GM18868 (cell line): ENCODE measurements around the gene SLC8A1.

Source experiments
- ATAC-seq: cut with Tn5 transposase; IDR thresholded peaks from one replicate; pipeline ENCODE4 v1.9.1; 2021; ENCODE audit warnings: mild to moderate bottlenecking, moderate library complexity; ENCODE audit not compliant: unreplicated experiment

SLC8A1 gene

DNA sequence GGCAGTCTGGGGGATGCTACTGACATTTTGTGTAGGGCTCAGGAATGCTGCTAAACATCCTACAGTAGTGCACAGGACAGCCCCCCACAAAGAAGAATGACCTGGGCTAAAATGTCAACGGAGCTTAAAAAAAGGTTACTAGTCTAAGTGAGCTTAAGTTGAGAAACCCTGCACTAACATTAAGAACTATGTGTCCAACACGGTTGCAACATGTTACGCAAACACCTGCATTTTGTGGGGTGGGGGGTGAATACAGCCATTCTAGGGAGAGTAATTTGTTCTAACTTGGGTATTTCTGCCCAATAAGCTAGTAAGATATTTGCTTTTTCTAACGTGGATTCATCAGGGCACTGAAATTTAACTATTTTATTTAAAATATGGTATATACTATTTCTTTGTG, 57.9 kb downstream of the SLC8A1 start:
- ATAC-seq: no peak

DNA sequence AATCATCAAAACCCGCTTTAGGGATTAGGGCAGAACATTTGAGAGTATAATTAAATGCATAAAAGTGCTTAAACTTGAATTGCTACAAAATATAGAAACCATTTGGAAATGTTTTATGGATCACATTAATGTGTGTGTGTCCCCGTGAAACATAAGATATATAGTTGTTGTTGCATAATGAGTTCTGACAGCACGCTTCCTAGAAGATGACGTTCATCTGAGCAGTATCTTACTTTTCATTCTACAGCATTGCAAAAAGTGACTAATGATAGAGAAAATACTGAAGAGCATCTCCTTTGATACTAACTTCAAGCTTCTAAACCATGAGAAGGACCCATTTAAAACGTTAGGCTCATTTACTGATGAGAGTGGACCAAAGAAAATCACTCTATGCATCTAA, 63.7 kb downstream of the SLC8A1 start:
- no peak for ATAC-seq

DNA sequence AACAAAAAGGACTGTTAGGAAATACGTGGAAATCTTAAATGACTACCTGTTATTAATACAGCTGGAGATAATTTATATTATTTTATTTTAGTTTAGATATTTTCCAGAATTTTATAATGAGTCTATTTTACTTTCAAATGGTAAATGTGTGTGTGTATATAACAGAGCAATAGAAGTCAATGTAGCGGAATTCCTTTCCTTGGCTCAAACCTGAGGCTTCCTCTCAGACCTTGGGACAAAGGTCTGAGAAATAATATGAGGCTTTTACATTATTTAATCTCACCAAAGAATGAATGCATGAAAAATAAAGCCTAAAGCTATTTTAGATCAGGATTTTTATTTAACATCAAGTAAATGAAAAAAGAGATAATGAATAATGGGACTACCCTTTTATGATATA, 65.7 kb downstream of the SLC8A1 start:
- no peak for ATAC-seq

DNA sequence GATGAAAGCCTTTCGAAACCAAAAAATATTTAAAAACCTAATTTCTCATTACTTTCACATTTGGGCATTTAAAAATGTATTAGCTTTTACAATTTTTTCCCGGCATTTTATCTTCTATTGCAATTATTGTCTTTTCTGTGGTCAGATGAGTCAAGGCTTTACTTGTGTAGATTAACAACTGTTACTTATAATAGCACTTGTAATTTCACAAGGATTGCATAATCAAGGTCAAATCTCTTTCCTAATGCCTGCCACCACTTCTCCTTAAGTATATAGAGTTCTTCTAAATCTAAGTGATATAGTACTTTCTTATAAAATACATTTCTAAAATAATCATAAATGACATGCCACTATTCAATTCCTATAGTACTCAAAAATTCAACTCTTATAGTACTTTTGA, 67.2 kb downstream of the SLC8A1 start:
- no peak for ATAC-seq

DNA sequence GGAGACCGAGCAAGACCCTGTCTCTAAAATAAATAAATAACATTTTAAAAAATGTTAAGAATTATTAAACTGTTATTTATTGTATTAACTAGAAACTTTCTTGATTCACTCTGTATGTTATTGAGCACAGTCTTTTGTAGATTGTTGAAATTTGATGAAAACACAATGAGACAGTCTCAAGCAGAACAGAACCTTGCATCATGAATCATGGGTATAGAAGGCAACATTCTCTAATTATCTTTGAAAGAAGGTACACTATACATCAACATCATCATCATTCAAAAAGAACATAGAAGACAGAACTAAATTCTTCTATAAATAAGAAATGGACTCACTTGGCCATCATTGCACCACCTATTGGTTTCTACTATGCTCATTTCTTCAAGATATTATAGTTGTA, 67.7 kb downstream of the SLC8A1 start:
- ATAC-seq: no peak

DNA sequence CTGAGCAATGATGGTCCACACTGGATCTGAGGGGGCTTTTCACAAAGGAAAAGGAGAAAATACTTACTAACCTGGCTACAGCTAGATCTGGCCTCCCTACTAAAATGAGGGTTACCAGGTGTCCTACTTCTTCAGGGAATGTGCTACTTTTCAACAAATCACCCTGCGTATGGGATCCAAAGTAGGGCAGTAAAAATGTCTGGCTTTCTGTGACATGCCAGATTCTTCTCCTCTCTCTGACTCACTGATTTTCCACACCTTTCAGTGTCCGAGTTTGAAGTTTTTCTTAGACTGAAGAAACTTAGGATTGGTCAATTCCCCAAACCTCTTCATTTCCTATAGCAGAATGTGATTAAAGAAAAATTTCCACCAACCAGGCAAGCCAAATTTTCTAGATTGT, 71.2 kb downstream of the SLC8A1 start:
- ATAC-seq: no peak

DNA sequence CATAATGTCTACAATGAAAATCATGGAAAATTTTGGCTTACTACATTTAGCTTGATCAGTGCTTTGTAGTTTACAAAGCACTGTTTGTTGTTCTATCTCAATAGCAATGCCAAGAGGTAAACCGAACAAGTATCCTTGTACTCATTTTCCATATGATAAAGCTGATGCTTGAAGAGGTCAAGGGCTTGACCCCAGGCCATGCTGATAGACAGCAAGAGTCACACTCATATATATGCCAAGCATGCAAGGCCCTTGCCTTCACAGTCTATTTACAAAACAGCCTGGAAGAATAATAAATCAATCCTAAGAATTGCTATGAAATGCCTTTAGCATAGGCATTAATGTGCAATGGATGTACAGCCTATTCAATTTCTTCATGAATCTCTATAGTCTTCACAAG, 71.8 kb downstream of the SLC8A1 start:
- ATAC-seq: no peak

DNA sequence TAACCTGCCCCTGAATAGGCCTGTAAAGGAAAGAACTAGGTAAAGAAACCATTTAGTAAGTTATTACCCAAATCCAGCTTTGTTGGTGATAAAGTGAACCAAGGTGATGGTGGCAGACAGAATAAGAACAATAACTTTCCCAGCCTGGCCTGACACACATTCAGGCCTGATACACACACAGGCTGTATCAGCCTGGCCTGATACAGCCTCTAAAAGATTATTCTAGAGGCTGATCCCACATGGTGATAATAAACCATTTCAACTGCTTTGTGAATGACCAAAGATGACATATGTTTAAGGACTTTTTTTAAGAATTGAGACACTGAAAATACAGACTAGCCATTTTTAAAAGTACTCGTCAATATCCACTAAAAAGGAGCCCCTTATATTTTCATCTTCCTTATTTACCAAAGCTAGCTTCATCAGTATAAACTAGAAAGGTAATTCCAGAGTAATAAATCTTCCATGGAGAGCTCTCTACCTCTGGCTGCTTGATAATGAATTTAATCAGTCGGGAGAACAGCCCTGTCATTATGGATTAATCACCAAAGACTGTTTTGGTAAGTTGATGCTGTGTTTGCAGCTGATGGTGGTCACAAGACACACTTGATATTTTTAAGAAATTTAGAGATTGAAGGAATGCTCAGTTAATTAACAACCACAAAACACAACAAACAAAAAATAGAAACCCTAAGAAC, 77.2 kb downstream of the SLC8A1 start:
- ATAC-seq: no peak

DNA sequence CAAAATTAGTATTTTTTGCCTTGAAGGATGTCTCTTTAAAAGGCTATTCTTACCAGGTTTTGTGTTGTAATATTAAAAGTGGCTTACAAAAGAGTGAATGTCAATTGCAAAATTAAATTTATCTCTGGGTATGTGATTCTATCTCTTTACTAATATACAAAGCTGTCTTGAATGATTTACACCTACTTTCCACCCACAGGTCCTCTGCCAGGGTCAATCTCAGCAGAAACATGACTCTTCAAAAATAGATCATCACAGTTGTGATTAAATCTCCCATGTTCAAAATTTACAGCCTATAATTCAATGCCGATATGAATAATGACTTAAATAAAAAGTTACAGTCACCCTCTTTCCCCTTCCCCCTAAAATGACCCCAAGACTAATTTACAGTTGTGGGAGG, 78.8 kb downstream of the SLC8A1 start:
- no peak for ATAC-seq

DNA sequence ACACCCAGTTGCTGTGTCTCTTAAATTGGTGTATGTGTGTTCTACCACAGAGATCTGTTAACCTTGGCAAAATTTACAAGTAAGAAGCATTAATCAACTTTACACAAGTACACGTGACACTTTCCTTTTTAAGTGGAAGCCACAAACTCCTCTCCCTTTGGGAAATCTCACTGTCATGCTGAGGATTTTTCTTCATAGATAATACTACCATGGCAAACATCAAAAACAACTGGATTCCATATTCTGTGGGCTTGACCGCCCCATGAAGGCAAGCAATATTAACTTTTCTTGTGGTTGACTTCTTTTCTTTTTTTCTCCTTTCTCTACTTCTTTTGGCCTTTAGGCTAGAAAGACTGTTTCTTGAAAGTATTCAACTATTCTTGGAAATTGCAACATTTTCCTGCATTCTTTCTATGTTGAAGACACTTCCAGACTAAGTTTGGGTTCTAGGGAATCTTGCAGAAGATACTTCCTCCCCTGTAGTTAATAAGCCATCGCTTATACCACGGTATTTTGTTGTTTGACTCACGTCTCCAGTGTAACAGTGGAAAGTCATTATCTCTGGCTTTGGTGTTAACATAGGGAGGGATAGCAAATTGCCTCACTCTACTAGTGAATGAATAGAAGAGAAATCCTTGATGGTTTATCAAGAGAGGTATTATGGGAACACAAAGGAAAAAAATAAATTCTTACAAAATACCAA, 79.5 kb downstream of the SLC8A1 start:
- no peak for ATAC-seq

DNA sequence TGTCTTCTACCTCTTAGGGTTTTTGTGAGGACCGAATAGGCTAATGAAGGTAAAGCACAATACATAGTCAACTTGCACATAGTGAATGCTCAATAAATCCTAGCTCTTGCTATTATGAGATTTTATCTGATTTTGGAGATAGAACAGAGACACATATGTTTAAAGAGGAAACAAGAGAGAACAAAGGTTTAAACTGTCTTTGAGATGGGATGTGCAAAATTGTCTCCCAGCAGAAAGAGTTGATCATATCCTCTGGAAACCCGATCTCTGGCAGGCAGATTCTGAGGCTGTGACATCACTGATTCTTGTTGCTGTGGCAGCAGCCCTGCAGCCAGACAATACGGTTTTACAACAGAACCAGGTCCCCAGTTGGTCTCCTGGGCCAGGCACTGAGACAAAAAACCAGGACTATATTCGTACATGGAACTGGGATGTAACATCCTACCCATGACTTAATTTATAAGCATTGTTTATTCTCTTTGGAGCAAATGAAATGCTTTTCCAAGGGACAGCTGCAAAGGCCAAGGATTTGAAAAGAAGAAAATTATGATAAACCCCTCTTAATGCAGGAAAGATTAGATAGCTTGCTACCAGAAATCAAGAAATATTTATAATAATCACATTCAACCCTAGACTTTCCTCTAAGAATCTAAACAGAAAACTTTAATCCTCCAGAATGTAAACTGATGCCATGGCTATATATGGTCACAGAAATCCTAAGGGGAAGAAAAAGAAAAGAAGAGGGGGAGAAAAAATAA, 80.2 kb downstream of the SLC8A1 start:
- no peak for ATAC-seq

DNA sequence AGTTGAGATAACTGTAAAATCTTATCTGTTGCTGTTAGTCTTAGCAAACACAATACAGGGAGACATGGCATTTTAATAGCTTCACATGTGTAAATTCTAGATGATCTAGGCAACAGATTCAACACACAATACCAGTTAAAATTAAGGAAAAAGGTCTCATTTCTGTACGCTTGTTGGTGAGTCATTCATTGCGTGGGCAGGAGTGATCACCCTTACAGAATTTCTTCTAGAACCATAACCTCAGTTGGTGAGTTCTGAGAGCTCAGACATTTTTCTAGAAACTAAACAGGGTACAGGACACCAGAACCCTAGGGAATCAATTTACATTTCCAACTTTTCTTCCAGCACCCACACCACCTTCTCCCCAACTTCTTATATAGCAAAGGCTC, 81.9 kb downstream of the SLC8A1 start:
- ATAC-seq: no peak

DNA sequence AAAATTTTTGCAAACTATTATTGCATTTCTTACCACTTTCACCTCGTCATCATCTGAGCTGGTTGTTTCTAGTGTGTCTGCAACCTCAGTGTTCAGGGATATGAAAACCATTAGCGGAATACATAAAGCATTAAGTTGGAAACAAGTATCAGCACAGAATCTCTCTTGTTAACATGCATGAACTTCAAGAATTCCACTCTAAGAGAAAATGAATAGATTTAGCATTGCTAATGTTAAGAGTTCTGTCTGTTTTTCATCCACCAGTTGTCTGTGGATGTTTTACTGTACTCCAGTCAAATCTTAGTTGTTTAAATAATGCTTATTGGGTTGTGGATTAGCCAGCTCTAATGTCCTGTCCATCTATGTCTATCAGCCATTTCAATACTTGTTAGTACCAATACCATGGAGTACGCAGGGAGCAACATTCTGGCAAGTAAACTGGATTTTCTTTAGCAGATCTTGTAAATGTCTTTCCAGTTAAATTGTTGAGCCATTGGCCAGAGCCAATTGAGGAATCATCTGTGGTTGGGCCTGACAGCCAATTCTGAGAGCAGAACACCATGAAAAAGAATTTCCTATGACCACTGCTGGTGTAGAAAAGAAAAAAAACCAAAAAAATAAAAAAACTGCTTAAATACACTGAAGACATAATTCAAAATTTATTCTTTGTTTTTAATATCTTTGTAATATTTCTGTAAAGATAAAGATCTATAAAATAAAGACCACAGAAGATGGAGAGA, 82.5 kb downstream of the SLC8A1 start:
- ATAC-seq: no peak

DNA sequence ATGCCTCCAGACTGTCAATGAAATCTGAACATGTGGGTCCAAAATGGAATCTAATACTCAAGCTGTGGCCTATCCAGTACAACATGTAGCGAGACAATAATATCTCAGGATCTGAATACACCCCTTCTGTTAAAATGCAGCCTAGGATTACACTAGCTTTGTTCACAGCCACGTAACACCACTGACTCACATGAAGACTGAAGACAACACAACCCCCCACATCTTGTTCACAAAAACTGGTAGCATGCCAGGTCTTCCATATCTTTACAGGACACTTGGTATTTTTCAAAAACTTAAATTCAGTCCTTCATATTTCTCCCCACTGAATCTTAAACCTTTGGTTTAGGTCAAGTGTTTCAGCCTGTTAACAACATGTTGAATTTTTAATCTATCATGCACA, 84.2 kb downstream of the SLC8A1 start:
- no peak for ATAC-seq

DNA sequence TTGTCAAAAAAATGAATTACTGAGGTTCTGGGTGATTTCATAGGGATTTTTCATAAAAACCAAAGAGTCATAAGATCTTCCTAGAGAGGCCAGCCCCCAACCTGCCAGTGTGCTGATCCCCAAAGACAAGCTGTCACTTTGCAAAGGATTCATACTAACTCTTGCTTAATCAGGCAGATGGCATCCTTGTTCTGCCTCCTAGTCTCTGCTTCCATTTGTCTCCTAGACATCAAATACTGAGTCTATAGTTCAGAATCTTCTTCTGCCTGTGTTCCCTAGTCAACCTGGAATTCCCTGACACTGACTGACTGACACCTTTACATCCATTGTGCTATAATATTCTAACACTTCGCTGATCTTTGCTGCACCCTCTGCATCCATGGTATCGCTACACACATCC, 84.9 kb downstream of the SLC8A1 start:
- no peak for ATAC-seq

DNA sequence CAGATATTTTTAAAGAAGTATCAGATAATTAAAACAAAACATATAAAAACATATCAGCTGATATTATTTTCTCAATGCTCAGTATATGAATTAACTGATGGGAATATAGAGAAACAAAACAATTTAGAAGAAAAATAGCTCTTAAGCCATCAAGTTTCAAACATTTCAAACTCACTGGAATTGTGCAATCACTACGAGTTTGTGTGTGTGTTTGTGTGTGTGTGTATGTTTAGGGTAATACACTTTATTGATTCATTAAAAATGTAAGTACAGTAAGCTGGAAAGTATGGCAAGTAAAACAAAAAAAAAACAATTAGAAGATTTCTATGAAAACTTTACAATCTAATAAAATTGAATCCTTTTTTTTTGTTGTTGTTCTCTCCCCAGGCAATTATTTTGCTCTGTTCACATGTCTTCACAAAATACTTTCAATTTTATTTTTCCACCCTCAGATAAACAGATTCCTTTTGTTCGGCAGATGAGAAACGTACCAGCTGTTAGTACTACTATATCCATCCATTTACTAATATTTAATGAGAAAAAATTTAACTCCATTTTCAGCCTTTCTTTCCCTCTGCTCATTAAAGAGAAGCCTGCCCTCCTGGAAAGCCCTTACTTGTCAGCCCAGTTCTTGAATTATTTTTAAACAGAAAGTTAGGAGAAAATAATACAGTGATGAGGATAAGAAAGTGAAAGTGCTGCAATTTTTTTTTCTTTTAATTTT, 87.6 kb downstream of the SLC8A1 start:
- no peak for ATAC-seq

DNA sequence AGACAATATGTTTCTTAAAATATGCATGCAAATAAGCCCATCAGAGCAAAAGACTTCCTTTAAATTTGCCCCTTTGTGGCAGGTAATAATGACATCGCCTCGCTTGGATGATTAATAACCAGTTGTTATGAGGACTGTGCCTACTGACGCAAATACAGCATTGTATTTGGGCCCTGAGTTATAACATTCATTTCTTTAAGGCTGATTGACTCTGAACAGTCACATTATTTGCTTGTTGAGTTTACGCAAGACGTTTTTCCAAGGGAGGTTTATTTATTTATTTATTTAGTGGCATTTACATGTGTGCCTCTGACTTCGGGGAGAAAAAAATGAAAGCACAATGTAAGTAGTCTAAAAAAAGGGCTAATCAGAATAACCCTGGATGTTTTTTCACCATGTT, 88.3 kb downstream of the SLC8A1 start:
- ATAC-seq: no peak

DNA sequence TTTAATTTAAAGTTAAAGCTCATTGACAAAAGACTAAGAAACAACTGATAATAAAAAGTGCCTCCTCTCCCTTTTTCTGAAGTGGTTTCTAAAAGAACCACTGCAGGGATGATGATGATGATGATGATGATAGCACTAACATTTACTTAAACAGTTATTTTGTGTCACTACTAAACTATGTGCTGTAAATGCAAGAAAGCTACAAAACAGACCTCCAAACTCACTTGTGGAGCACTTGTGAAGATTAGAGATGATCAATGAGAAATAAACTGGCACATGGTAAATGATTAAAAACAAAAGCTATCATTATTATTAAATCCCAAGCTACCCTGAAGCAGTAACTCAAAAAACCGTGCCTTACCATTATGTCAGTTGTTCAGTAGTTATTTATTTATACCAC, 88.7 kb downstream of the SLC8A1 start:
- ATAC-seq: no peak

DNA sequence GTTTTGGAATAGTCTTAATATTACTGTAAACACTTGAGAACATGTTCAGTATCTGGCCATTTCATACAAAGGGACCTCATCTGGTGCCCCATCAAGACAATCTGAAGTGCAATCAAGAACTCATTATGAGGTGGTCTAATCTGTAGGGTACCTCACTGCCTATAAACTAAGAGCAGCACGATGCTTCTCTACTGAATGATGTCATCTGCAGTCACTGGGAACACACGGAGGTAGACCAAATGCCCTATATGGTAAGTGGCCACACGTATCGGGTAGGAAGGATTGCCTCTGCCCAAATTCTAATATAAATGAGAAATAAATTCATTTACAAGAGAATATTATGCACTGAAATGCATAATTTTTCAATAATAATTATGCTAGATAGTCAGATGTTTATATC, 90.4 kb downstream of the SLC8A1 start:
- no peak for ATAC-seq

DNA sequence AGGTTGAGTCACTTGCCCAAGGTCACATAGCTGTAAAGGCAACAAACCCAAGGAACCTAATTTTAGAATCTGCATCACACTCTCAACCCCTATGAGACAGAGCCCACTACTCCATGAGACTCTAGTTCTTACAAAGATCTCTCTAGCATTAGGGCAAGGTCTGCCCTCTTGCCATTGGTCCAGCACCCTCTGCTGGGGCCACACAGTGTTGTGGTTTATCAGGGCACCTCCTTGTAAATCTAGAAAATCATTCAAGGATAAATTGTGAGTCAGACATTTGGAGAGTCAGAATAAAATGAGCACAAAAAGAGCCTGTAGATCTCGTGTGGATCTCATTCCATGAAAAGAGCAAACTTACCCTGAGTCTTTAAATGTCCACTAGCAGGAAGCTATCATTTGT, 91.2 kb downstream of the SLC8A1 start:
- no peak for ATAC-seq

DNA sequence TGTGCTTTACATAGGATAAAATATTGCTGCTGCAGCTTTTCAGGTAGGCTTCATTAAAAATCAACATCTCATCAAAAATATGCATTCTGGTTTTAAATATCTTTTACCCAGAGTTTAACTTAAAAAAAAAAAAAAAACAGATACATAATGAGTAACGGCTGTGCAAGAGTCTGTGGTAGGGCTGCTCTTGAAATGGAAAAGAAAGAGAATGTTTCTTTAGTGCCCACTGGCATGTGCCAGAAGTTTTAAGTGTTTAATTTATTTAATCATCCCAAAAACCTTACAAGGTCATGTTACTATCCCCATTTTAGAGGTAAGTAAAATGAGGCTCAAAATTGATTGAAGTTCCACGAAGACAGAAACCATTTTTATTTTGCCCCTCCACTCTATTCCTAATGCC, 92.1 kb downstream of the SLC8A1 start:
- ATAC-seq: no peak
